RWPE1 (cell line): ENCODE results near the gene GLP2R.

Source experiments
- CTCF ChIA-PET: fragments of 350-600 bp; sonication (Branson Sonifier 250); formaldehyde crosslinking; extraction: SDS; loops from one replicate; lab custom pipeline; 2021; lab: Yijun Ruan, JAX
- POLR2A ChIA-PET: fragments of 400-600 bp; formaldehyde crosslinking; extraction: SDS; loops from one replicate; lab custom pipeline; 2020; ENCODE audit warnings: antibody characterized with exemption; ENCODE audit not compliant: low non-redundant PET; lab: Yijun Ruan, JAX
- DNase-seq: peaks from one replicate; pipeline ENCODE4 v3.0.0; 2012; ENCODE audit warnings: low spot score
- H3K27ac ChIP-seq: fragments of 450-650 bp; 2 replicates; pipeline ENCODE4 v1.5.1; 2017
- CTCF ChIP-seq: fragments of 450-650 bp; conservative IDR thresholded peaks from 2 replicates; pipeline ENCODE4 v1.5.1; 2017; ENCODE audit warnings: low read depth, mild to moderate bottlenecking

GLP2R gene

GRCh38 chr17:9886141-9886930 lies 60.6 kb downstream of the GLP2R start:
- POLR2A ChIA-PET = no interaction called here
- TF ChIP-seq CTCF = no peak
- DNase-seq = no peak
- no peak overlapping the region for H3K27ac ChIP-seq
- CTCF ChIA-PET = no interaction called here

- POLR2A ChIA-PET = no interaction called here
- no peak for TF ChIP-seq CTCF
- peak; percentile 43 for DNase-seq
- H3K27ac ChIP-seq = no peak overlapping the region
- CTCF ChIA-PET = no interaction called here
These were observed 61.8 kb downstream of the GLP2R start for GRCh38 chr17:9887508-9887907.

GRCh38 chr17:9890124-9890523 lies 64.4 kb downstream of the GLP2R start:
- no peak overlapping the region for H3K27ac ChIP-seq
- ChIA-PET POLR2A (no interaction called here), CTCF (interaction anchor here (0.7 to 1.1 kb wide), 2 partner anchors 27 to 59 kb away, joined by 3 read pairs; no protein-coding TSS in a partner anchor)
- DNase-seq = peak; percentile 60
- 0 out of 2 replicates have a peak, but pooled peaks have one; percentile 16 for TF ChIP-seq CTCF

GRCh38 chr17:9893411-9894012 lies 67.8 kb downstream of the GLP2R start:
- no peak overlapping the region for H3K27ac ChIP-seq
- ChIA-PET POLR2A (no interaction called here), CTCF (no interaction called here)
- TF ChIP-seq CTCF = no peak
- DNase-seq = no peak

GRCh38 chr17:9894231-9894630 lies 68.5 kb downstream of the GLP2R start:
- H3K27ac ChIP-seq = no peak overlapping the region
- ChIA-PET CTCF (no interaction called here), POLR2A (no interaction called here)
- DNase-seq = no peak
- no peak for TF ChIP-seq CTCF

GRCh38 chr17:9895923-9896322 lies 70.2 kb downstream of the GLP2R start:
- CTCF ChIA-PET = no interaction called here

More at GRCh38 chr17:9895923-9896322, 70.2 kb downstream of the GLP2R start:
- POLR2A ChIA-PET = no interaction called here
- DNase-seq = no peak
- TF ChIP-seq CTCF = no peak
- H3K27ac ChIP-seq = no peak overlapping the region
